ENCODE data around the gene PLXNA4. TPM values are rescaled to one million over a fixed set of nuclear protein-coding genes. Genes with fewer than 3 reads are reported as not detected.

PLXNA4 gene
- total RNA-seq, 3 donors from 2014 or later = 0.08 to 0.38 (median 0.08) TPM

DNA sequence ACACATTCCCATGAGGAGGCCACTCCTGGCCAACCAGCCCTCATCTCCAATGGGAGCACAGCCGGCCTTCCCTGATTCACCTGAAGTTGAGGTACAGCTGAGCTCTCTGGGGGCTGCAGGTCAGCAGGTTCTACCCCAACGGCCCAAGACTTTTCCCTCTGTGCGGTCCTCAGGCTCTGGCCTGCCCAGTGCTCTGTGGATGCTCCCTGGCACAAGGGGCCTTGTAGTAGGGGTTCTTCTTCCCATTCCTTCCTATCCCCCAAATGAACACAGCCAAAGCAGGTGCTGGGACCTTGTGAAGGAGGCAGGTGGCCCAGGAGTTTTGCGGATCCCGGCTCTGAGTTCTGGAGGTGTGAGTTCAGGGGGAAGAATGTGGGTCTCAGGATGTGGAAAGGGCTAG, 72.2 kb downstream of the PLXNA4 start:
- Mint-ChIP-seq H3K4me3 (no peak overlapping the region), H3K9me3 (no peaks in the 10 kb centered on the region), H3K36me3 (ENCODE audit: insufficient read depth) (no peaks in the 10 kb centered on the region), H3K4me1 (ENCODE audit: low read depth) (peaks cover 3% of the 10 kb centered on the region), H3K27me3 (ENCODE audit: low read depth) (no peaks in the 10 kb centered on the region)
- no peak for ATAC-seq
- no peak for DNase-seq

DNA sequence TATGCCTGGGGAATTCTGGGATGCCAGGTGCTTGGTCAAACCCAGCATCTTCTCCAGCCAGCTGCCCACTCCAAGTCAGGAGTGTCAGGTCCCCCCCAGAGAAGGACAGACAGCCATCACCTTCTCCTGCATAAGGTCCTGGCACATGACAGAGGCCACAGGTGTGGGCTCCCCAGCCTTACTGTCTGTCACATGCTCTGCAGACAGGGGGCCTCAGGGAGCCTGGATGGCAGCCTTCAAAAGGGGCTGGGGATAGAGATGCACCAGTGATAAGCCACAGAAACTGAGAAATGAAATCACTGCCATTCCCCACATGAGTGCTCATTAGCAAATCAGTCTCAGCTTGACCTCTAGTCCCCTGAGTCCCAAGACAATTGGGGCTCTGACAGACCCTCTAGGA, 72.9 kb downstream of the PLXNA4 start:
- no peaks in the 10 kb centered on the region for H3K9me3 Mint-ChIP-seq
- no peaks in the 10 kb centered on the region for H3K27me3 Mint-ChIP-seq (ENCODE audit: low read depth)
- H3K4me3 Mint-ChIP-seq = no peak overlapping the region
- no peaks in the 10 kb centered on the region for H3K36me3 Mint-ChIP-seq (ENCODE audit: insufficient read depth)
- peaks cover 3% of the 10 kb centered on the region for H3K4me1 Mint-ChIP-seq (ENCODE audit: low read depth)
- no peak for DNase-seq
- ATAC-seq = no peak

DNA sequence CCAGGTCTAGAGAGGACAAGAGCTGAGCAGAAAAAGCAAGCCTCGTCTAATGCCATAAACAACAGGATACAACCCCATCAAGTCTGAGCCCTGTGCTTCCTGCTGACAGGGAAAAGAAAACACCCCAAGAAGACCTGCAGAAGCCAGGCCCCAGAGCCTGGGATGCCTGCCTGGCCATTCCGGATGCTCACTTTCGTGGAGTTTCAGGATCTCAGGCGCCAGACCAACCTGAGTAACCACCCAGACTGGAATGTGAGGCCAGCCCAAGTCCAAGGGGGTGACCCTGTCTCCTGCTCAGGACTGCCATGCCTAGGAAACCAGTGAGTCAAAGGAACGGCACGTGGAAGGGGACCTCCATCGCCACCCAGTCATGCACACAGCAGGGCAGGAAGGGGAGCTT, 74.3 kb downstream of the PLXNA4 start:
- Mint-ChIP-seq H3K27me3 (ENCODE audit: low read depth) (no peaks in the 10 kb centered on the region), H3K36me3 (ENCODE audit: insufficient read depth) (no peaks in the 10 kb centered on the region), H3K4me3 (no peak overlapping the region), H3K9me3 (no peaks in the 10 kb centered on the region), H3K4me1 (ENCODE audit: low read depth) (peaks cover 3% of the 10 kb centered on the region)
- ATAC-seq = no peak
- no peak for DNase-seq

DNA sequence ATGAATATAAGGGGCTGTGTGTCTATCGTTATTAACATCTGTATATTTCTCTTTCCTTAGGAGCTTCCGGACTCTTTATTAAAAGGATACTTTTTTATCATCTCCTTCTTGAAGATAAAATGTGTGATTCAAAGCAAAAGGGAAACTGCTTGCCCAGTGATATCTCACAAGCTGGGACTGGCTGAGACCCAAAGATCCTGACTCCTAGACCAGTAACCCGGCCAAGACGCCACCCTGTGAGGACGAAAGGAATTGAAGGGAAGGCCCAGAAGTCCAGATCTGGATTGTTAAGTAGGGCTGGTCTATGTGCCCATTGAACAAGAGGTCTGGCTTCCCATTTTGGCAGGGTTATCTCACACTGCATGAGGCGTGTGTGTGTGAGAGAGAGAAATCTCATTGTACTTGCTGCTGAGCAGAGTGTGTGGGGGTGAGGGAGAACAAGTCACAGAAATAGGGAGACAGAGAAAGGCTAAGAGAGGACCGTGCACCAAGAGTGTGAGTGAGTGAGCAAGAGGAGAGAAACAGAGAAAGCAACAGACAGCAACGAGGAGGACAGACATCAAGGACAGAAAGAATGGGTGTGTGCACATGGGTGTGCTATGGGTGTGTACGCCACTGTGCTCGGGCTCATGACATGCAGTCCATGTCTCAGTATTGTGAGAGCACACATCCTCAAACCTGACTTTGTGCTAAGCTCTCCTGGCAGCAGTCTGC, 75.4 kb downstream of the PLXNA4 start:
- Mint-ChIP-seq H3K4me3 (no peak overlapping the region), H3K9me3 (no peaks in the 10 kb centered on the region), H3K4me1 (ENCODE audit: low read depth) (peaks cover 3% of the 10 kb centered on the region), H3K36me3 (ENCODE audit: insufficient read depth) (no peaks in the 10 kb centered on the region), H3K27me3 (ENCODE audit: low read depth) (no peaks in the 10 kb centered on the region)
- DNase-seq = no peak
- ATAC-seq = no peak

DNA sequence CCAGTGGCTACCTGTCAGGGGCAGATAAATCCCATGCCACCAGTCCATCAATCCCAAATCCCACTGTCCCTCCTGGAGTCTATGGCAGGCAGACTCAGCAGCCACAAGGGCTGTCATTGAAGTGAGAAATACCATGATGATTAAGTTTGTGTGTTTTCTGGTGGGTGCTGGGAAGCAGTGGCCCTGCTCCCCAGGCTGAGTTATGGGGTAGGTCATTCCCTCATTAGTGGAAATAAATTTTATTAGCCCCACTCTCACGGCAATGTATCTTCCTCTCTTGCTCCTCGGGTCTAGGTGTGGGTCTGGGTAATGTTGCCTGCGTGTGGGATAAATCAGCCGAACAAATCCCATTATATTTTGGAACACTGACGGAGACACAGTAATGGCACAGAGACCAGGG, 76.8 kb downstream of the PLXNA4 start:
- Mint-ChIP-seq H3K4me3 (no peak overlapping the region), H3K36me3 (ENCODE audit: insufficient read depth) (no peaks in the 10 kb centered on the region), H3K27me3 (ENCODE audit: low read depth) (no peaks in the 10 kb centered on the region), H3K9me3 (no peaks in the 10 kb centered on the region), H3K4me1 (ENCODE audit: low read depth) (peaks cover 3% of the 10 kb centered on the region)
- DNase-seq (no peak), ATAC-seq (no peak)

DNA sequence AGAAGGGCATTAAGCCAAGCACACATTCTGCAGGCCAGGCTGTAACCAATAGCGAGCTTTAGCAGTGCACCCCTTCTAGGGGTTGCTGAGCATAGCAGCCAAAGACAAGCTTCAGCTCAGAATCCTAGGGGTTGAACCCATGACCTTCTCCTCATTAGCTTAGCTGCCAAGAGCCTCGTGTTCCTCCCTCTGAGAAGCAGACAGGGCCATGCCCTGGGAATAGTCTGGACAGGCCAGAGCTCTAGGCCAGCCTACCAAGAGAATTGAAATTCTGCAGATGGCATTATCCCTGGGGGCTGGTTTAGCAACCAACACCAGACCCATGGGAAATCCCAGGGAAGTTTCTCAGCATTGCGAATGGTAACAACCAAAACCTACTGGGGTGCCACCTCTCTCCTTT, 77.2 kb downstream of the PLXNA4 start:
- ATAC-seq = no peak
- DNase-seq = no peak
- Mint-ChIP-seq H3K4me1 (ENCODE audit: low read depth) (peaks cover 3% of the 10 kb centered on the region), H3K9me3 (no peaks in the 10 kb centered on the region), H3K4me3 (no peak overlapping the region), H3K36me3 (ENCODE audit: insufficient read depth) (no peaks in the 10 kb centered on the region), H3K27me3 (ENCODE audit: low read depth) (no peaks in the 10 kb centered on the region)

DNA sequence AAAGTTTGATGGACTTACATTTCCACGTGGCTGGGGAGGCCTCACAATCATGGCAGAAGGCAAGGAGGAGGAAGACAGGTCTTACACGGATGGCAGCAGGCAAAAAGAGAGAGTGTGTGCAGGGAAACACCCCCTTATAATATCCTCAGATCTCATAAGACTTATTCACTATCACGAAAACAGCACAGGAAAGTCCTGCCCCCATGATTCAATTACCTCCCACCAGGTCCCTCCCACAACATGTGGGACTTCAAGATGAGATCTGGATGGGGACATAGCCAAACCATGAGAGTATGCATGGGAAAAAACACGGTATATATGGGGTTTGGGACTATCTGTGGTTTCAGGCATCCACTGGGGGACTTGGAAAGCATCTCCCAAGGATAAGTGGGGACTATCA, 78.0 kb downstream of the PLXNA4 start:
- H3K4me3 Mint-ChIP-seq = no peak overlapping the region
- H3K27me3 Mint-ChIP-seq (ENCODE audit: low read depth) = no peaks in the 10 kb centered on the region
- no peaks in the 10 kb centered on the region for H3K9me3 Mint-ChIP-seq
- no peak for DNase-seq
- no peaks in the 10 kb centered on the region for H3K36me3 Mint-ChIP-seq (ENCODE audit: insufficient read depth)
- no peak for ATAC-seq
- peaks cover 3% of the 10 kb centered on the region for H3K4me1 Mint-ChIP-seq (ENCODE audit: low read depth)

DNA sequence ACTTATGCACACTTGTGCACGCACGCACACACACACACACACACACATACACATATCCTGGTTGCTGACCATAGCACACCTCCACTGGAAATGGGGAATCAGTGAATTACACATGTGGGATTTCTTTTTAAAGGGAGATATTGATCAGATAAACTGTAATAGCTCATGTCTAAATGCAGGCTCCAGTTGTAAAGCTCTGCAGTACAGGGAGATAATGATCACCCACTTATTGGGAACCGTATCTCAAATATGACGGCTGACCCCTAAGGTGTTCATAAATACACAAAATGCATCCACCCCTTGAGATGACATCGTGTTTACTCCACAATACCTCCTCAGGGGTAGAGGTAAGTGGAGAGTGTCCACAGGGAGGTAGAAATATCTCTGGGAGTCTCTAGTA, 79.2 kb downstream of the PLXNA4 start:
- H3K9me3 Mint-ChIP-seq = no peaks in the 10 kb centered on the region
- no peaks in the 10 kb centered on the region for H3K36me3 Mint-ChIP-seq (ENCODE audit: insufficient read depth)
- DNase-seq = no peak
- peaks cover 3% of the 10 kb centered on the region for H3K4me1 Mint-ChIP-seq (ENCODE audit: low read depth)
- no peaks in the 10 kb centered on the region for H3K27me3 Mint-ChIP-seq (ENCODE audit: low read depth)
- ATAC-seq = no peak
- H3K4me3 Mint-ChIP-seq = no peak overlapping the region

DNA sequence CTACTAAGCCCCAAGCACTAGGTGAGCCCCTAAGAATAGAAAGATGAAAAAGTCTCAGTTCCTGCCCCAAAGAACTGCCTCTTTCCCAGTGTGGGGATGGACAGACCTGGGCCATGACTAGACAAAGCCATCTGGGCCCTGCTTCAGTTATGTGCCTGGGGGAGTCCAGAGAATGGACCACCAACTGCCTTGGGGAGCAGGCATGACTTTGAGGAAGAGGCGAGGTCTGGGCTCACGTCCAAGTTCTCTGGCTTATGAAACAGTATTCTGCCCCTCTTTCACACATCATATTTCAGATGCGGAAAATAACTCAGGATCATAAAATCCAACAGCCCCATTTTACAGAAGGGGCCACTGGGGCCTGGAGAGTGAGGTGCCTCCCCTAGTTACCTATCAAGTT, 80.3 kb downstream of the PLXNA4 start:
- Mint-ChIP-seq H3K4me3 (no peak overlapping the region), H3K27me3 (ENCODE audit: low read depth) (no peaks in the 10 kb centered on the region), H3K9me3 (no peaks in the 10 kb centered on the region), H3K4me1 (ENCODE audit: low read depth) (peaks cover 1% of the 10 kb centered on the region), H3K36me3 (ENCODE audit: insufficient read depth) (no peaks in the 10 kb centered on the region)
- ATAC-seq = no peak
- DNase-seq = no peak

DNA sequence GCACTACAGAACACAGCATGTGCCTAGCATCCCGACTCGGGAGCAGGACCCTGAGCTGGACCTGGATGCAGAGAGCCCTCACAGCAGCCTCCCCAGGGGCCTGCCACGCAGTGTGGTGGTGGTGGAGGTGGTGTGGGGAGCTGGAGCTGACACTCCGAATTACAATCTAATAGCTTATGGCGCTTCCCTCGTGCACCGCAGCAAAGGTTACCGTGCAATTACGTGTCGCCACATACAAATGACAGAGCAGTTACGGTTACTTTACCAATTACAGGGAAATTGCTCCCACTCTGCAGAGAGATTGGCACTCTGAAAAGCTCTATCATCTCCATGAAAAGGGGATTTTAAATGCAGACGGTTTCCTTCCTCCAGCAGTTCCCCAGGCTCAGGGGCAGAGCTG, 81.8 kb downstream of the PLXNA4 start:
- H3K9me3 Mint-ChIP-seq = no peaks in the 10 kb centered on the region
- no peak overlapping the region for H3K4me3 Mint-ChIP-seq
- ATAC-seq = no peak
- H3K27me3 Mint-ChIP-seq (ENCODE audit: low read depth) = no peaks in the 10 kb centered on the region
- no peak for DNase-seq
- H3K4me1 Mint-ChIP-seq (ENCODE audit: low read depth) = no peaks in the 10 kb centered on the region
- H3K36me3 Mint-ChIP-seq (ENCODE audit: insufficient read depth) = no peaks in the 10 kb centered on the region

DNA sequence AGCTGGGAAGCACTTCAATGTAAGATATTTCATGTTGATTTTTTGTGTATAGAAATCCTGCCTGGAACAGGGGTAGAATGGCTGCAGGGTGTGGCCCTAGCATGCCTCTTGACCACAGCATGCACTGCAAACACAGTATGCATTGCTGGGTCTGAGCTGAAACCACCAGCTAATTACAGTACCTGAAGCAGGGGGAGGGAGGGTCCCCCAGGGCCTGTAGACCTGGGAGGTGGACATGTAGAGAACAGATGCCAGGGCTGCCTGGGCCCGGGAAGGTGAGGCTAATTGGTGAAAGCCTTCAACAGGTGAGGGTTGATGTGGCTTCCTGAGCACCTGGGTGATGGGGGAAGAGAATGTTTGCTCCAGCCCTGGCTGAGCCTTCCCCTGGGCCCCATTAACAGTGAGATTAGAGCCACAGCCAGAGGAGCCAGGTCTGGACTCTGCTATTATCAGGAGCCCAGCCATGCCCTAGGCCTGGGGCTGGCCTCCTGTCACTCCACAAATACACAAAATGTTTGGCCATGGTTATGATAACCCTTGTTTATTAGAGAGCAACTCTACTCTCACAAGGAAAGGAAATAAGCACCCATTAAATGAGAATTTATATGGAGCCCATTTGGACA, 83.3 kb downstream of the PLXNA4 start:
- Mint-ChIP-seq H3K4me3 (no peak overlapping the region), H3K36me3 (ENCODE audit: insufficient read depth) (no peaks in the 10 kb centered on the region), H3K9me3 (no peaks in the 10 kb centered on the region), H3K4me1 (ENCODE audit: low read depth) (peaks cover 11% of the 10 kb centered on the region), H3K27me3 (ENCODE audit: low read depth) (no peaks in the 10 kb centered on the region)
- DNase-seq (no peak), ATAC-seq (no peak)

DNA sequence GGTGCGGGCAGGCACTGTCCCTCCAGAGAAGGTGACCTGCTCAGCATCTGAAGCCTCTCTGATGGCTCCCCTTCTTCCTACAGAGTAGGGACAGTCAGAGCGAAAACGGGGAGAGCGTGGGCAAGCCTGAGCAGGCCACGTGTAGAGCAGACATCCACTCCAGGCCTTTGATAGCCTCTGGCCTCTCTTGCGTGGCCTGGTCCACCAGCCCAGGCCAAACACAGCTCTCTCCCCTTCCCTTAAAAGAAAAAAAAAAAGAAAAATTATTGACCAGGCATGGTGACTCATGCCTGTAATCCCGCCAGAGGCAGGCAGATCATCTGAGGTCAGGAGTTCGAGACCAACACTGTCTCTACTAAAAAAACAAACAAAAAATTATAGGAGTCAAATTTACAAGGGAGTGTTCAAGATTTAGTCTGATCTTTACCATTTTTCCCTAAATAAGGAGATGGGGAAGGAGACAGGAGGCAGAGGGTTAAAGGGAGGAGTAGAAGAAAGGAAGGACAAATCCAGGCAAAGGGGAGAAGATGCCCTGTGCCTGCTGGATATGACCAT, 84.8 kb downstream of the PLXNA4 start:
- no peak for DNase-seq
- Mint-ChIP-seq H3K4me3 (no peak overlapping the region), H3K36me3 (ENCODE audit: insufficient read depth) (no peaks in the 10 kb centered on the region), H3K27me3 (ENCODE audit: low read depth) (no peaks in the 10 kb centered on the region), H3K4me1 (ENCODE audit: low read depth) (peaks cover 23% of the 10 kb centered on the region), H3K9me3 (no peaks in the 10 kb centered on the region)
- no peak for ATAC-seq

DNA sequence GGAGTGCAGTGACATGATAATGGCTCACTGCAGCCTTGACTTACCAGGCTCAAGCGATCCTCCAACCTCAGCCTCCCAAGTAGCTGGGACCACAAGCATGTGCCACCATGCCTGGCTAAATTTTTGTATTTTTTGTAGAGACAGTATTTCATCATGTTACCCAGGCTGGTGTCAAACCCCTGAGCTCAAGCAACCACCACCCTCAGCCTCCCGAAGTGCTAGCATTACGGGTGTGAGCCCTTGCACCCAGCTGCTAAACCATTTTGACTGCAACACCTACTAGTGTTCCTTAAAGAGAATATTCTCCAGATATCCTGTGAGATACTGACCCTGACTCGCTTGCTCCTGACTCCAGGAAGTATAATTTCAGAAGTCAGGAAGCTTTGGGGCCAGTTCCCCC, 85.8 kb downstream of the PLXNA4 start:
- H3K27me3 Mint-ChIP-seq (ENCODE audit: low read depth) = no peaks in the 10 kb centered on the region
- H3K4me3 Mint-ChIP-seq = no peak overlapping the region
- H3K9me3 Mint-ChIP-seq = no peaks in the 10 kb centered on the region
- DNase-seq = no peak
- no peaks in the 10 kb centered on the region for H3K36me3 Mint-ChIP-seq (ENCODE audit: insufficient read depth)
- H3K4me1 Mint-ChIP-seq (ENCODE audit: low read depth) = peaks cover 33% of the 10 kb centered on the region
- ATAC-seq = no peak

DNA sequence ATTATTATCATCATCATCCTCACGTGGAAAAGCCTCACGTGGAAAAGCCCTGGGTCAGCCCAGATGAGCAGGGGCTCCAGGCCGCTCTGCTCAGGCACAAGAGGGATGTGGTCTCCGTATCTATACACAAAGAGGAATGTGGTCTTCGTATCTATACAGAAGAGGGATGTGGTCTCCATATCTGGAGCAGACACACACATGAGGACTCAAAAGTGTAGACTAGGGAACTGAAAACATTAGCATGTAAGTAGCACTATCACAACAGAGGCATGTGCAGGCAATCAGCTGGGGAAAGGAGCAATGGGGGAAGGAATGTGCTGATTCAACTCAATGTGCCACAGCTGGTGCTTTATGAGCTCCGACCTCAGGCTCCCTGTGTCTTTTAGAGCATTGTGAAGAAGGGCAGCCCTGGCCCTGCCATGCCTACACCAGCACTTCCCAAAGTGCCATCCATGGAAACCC, 86.5 kb downstream of the PLXNA4 start:
- Mint-ChIP-seq H3K4me1 (ENCODE audit: low read depth) (peaks cover 40% of the 10 kb centered on the region), H3K4me3 (no peak overlapping the region), H3K36me3 (ENCODE audit: insufficient read depth) (no peaks in the 10 kb centered on the region), H3K9me3 (no peaks in the 10 kb centered on the region), H3K27me3 (ENCODE audit: low read depth) (no peaks in the 10 kb centered on the region)
- DNase-seq (no peak), ATAC-seq (no peak)

DNA sequence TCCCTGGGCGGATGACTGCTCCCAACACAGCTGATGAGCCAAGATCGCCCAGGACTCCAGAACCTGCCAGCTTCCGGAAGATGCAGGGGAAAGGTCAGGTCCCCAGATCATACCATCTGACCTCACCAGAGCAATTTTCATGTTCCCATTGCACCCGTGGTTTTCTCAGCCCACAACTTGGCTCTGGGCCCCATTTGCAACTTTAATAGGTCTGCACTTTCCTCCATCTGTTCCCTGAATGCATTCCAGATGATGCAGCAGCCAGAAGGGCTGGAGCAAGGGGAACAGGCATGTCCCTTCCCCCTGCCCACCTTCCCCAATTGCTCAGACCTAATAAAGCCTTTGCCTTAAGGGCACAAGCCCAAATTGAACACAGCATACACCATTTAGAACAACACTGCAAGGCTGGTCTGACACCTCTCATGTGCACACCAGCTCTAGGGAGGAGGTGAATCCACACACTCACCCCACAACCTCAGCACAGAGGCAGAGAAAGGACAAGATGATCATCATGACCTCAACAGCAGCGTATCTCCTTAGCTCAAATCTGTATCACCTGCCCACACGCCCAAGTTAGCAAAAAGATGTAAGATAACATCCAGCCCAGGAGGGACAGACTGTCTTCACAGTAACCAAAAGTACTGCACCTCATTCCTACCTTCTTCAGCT, 87.5 kb downstream of the PLXNA4 start:
- Mint-ChIP-seq H3K9me3 (no peaks in the 10 kb centered on the region), H3K4me3 (no peak overlapping the region), H3K36me3 (ENCODE audit: insufficient read depth) (no peaks in the 10 kb centered on the region), H3K27me3 (ENCODE audit: low read depth) (no peaks in the 10 kb centered on the region), H3K4me1 (ENCODE audit: low read depth) (peaks cover 46% of the 10 kb centered on the region)
- DNase-seq = no peak
- no peak for ATAC-seq
